Measurements from ENCODE around the gene ZNF277.

DNA sequence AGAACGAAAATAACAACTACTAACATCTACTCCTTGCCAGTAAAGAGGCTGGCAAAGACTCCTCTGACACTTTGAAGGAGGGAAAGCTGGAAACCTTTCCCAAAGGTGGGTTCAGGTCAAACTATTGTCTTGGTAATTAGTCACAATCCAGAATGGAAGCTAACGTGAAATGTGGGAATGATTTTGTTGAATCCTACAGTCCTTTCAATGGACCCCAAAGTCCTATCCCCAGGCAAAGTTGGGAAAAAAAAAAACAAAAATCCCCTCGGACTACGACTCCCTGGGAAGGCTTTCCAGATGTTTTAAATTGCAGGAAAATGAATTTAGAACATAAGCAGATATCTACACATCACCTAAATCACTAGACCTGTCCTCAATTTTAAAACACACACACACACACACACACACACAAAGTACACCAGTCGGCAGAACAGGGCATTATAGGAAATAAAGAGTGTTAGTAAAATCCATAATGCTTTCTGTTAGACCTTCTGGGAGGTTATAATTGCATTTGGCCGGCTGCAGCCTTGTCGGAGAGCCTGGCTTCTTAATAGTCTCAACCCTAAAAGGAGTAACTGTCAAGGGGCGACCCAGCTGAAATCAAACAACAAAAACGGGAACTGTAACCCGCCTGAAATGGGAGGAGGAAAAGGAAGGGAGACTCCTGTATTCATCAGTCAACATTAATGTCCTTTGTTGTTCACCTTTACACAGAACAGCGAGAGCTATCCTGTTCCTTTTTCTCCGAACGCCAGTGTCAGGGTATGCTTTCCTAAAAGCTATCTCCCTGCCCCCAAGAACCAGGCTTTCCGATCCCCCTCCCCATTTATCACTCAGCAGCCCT is 1.8 kb upstream of the ZNF277 start:
- TF ChIP-seq ARNTL (CRISPR knock-in tag; IDR thresholded peaks at IDR 0.05; ENCODE audit: borderline replicate concordance, low read depth) (no peak), OSR1 (CRISPR knock-in tag; IDR thresholded peaks at IDR 0.05) (no peak), TCF4 (CRISPR knock-in tag; IDR thresholded peaks at IDR 0.05; ENCODE audit: borderline replicate concordance) (no peak), RARB (CRISPR knock-in tag; IDR thresholded peaks at IDR 0.05) (no peak), ZNF565 (CRISPR knock-in tag; conservative IDR thresholded peaks at IDR 0.05; ENCODE audit: low read depth) (no peak), PPARA (CRISPR knock-in tag; IDR thresholded peaks at IDR 0.05; ENCODE audit: borderline replicate concordance) (no peak)
- TF ChIP-seq, protein P1, sequence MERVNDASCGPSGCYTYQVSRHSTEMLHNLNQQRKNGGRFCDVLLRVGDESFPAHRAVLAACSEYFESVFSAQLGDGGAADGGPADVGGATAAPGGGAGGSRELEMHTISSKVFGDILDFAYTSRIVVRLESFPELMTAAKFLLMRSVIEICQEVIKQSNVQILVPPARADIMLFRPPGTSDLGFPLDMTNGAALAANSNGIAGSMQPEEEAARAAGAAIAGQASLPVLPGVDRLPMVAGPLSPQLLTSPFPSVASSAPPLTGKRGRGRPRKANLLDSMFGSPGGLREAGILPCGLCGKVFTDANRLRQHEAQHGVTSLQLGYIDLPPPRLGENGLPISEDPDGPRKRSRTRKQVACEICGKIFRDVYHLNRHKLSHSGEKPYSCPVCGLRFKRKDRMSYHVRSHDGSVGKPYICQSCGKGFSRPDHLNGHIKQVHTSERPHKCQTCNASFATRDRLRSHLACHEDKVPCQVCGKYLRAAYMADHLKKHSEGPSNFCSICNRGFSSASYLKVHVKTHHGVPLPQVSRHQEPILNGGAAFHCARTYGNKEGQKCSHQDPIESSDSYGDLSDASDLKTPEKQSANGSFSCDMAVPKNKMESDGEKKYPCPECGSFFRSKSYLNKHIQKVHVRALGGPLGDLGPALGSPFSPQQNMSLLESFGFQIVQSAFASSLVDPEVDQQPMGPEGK (CRISPR knock-in tag; IDR thresholded peaks at IDR 0.05; ENCODE audit: borderline replicate concordance), result no peak

Measured in SK-N-SH treated with all-trans-retinoic acid at 6 μM for 48 hours (cell line).